Left lung (tissue), 10 donors: Measurements from ENCODE around the gene SFRP4. TPM values are rescaled to one million over a fixed set of nuclear protein-coding genes. Genes with fewer than 3 reads are reported as not detected.

Experiments
- ATAC-seq: fragments of 200-7000 bp; cut with Tn5 transposase; one replicate; pipeline ENCODE4 v1.9.1; 2020; ENCODE audit warnings: moderate library complexity
- DNase-seq, 4 donors: peaks; one replicate each; pipeline ENCODE4 v3.0.0-alpha.2; 2013 to 2020
- H3K27ac ChIP-seq, 2 donors: fragments of 200-600 bp; sonication (generic) in 1 of 2; one replicate each; pipeline versions ENCODE4 v1.5.0 to v1.8.0; 2020 to 2021
- H3K27me3 ChIP-seq, 2 donors: fragments of 200-600 bp; sonication (generic) in 1 of 2; one replicate each; pipeline versions ENCODE4 v1.5.0 to v1.8.0; 2020 to 2021
- H3K36me3 ChIP-seq, 2 donors: fragments of 200-600 bp; sonication (generic) in 1 of 2; one replicate each; pipeline versions ENCODE4 v1.5.0 to v1.8.0; 2020 to 2021
- H3K4me1 ChIP-seq, 2 donors: fragments of 200-600 bp; one replicate each; pipeline ENCODE4 v1.8.0; 2021
- H3K4me3 ChIP-seq, 2 donors: fragments of 200-600 bp; sonication (generic) in 1 of 2; one replicate each; pipeline versions ENCODE4 v1.5.0 to v1.8.0; 2020 to 2021; ENCODE audit warnings: mild to moderate bottlenecking in 1 of 2
- H3K9me3 ChIP-seq, 2 donors: fragments of 200-600 bp; sonication (generic) in 1 of 2; one replicate each; pipeline versions ENCODE4 v1.5.0 to v1.8.0; 2020 to 2021
- intact Hi-C, 2 donors: fragments of 100-400 bp; cut with DNase I; formaldehyde crosslinking; loops; one replicate each; pipeline versions ENCODE4 v1.11.2 to v1.14.2; 2022
- polyA plus RNA-seq, 6 donors: library from polyadenylated mRNA; unstranded; fragments of 120-200 nt; gene quantifications; one replicate each; pipeline ENCODE4 v1.2.1, GENCODE V29; 2013; ENCODE audit not compliant: insufficient read length in 6 of 6
- total RNA-seq, 2 donors: library from RNA; stranded (reverse); fragmentation: NEBNext Ultra II Directional; extraction: Animal tissue kit (Norgen Biotek cat#: 25700); gene quantifications; one replicate each; pipeline ENCODE4 v1.2.1, GENCODE V29; 2021
- TF ChIP-seq, protein P1 (sequence below), 2 donors: fragments of 200-600 bp; sonication (generic) in 1 of 2; IDR thresholded peaks; one replicate each; pipeline versions ENCODE4 v1.5.0 to v1.8.0; 2021; ENCODE audit warnings: antibody characterized with exemption in 2 of 2
- donor health status: DM: no; HTN: yes; CAD: no.
- donor health status: DM: no; HTN: no; CAD: no.

The SFRP4 gene
- total and polyA plus RNA-seq, 8 donors, result 0.43 to 37.3 (median 1.4) TPM

DNA sequence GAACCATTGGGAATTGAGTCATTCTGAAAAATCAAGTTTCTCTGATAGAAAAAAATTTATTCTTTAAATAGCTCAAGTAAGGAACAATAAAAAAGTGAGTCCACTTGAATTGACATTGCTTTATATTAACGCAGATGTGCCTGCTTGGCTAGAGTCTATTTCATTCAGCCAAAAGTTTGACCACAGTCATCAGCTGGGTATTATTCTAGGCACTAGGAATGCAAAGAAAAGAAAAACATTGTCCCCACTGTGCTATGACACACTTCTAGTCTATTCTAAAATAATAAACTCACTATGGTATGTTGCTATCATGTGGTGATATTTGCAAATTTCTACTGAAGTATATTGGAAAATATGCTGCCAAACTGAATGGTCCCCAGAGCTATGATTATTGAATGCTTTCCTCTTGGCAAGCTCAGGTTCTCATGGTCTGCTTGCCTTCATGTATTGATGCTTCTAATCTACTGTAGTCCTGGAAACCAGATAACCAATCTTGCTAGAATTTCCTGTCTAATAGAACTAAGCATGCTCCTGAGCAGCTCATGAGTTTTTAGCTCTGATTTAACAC is 8.3 kb downstream of the SFRP4 start:
- no peak overlapping the region for H3K4me3 ChIP-seq
- H3K9me3 ChIP-seq, result no peaks in the 10 kb centered on the region
- H3K27ac ChIP-seq, result no peak overlapping the region
- intact Hi-C loops, result no loop called here
- no peak for ATAC-seq
- no peak for DNase-seq
- H3K27me3 ChIP-seq, result no peaks in the 10 kb centered on the region
- H3K4me1 ChIP-seq, result no peaks in the 10 kb centered on the region
- TF ChIP-seq, protein P1, sequence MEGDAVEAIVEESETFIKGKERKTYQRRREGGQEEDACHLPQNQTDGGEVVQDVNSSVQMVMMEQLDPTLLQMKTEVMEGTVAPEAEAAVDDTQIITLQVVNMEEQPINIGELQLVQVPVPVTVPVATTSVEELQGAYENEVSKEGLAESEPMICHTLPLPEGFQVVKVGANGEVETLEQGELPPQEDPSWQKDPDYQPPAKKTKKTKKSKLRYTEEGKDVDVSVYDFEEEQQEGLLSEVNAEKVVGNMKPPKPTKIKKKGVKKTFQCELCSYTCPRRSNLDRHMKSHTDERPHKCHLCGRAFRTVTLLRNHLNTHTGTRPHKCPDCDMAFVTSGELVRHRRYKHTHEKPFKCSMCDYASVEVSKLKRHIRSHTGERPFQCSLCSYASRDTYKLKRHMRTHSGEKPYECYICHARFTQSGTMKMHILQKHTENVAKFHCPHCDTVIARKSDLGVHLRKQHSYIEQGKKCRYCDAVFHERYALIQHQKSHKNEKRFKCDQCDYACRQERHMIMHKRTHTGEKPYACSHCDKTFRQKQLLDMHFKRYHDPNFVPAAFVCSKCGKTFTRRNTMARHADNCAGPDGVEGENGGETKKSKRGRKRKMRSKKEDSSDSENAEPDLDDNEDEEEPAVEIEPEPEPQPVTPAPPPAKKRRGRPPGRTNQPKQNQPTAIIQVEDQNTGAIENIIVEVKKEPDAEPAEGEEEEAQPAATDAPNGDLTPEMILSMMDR (IDR thresholded peaks at IDR 0.05), result no peak
- no peaks in the 10 kb centered on the region for H3K36me3 ChIP-seq

GRCh38 chr7:37901890-37902524 is 14.6 kb downstream of the SFRP4 start:
- DNase-seq (no peak), ATAC-seq (peak; percentile 53)
- intact Hi-C loops, result no loop called here
- Histone ChIP-seq H3K4me1 (no peaks in the 10 kb centered on the region), H3K9me3 (no peaks in the 10 kb centered on the region), H3K27ac (no peak overlapping the region), H3K36me3 (peaks cover 0 to 3% of the 10 kb centered on the region in 2 donors), H3K4me3 (no peak overlapping the region), H3K27me3 (no peaks in the 10 kb centered on the region)
- TF ChIP-seq, protein P1 (IDR thresholded peaks at IDR 0.05), result no peak

GRCh38 chr7:37901236-37901827 is 15.3 kb downstream of the SFRP4 start:
- ATAC-seq (peak; percentile 88), DNase-seq (peak in 2 of 4 donors; percentile 36 to 50)
- intact Hi-C loops, result no loop called here
- H3K36me3 ChIP-seq, result peaks cover 0 to 3% of the 10 kb centered on the region in 2 donors
- no peak overlapping the region for H3K4me3 ChIP-seq
- no peaks in the 10 kb centered on the region for H3K9me3 ChIP-seq
- TF ChIP-seq, protein P1 (IDR thresholded peaks at IDR 0.05), result peak; percentile 19 to 41
- H3K27me3 ChIP-seq, result no peaks in the 10 kb centered on the region
- no peaks in the 10 kb centered on the region for H3K4me1 ChIP-seq
- H3K27ac ChIP-seq, result no peak overlapping the region

DNA sequence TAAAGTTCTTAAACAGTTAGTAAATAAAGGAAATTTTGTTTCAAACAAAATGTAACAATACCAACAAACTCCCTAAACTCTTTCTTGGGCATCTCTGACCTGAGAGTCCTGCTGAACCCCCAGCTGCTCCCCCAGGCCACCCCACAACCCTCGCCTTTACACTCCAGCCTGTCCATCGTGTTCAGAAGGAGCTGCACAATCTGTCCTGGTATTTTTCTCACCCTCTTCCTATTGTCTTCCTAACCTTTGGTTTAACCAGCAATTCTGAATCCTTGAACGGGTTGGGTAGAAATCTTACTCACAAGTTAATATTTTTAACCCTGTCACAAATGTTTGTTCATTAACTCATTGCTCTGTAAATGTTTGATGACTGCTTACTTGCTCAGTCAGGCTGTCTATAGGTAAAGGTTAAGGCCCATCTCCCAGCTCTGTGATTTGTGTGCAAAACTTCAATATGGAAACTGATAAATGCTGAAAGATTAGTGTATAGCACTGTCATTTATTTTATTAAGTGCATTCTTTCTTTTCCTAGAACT is 16.8 kb downstream of the SFRP4 start:
- H3K4me1 ChIP-seq, result no peaks in the 10 kb centered on the region
- H3K27ac ChIP-seq, result no peak overlapping the region
- H3K36me3 ChIP-seq, result peaks cover 0 to 3% of the 10 kb centered on the region in 2 donors
- no peak overlapping the region for H3K4me3 ChIP-seq
- no peaks in the 10 kb centered on the region for H3K9me3 ChIP-seq
- no peaks in the 10 kb centered on the region for H3K27me3 ChIP-seq
- intact Hi-C loops, result no loop called here
- ATAC-seq (no peak), DNase-seq (no peak)
- TF ChIP-seq, protein P1 (IDR thresholded peaks at IDR 0.05), result no peak

DNA sequence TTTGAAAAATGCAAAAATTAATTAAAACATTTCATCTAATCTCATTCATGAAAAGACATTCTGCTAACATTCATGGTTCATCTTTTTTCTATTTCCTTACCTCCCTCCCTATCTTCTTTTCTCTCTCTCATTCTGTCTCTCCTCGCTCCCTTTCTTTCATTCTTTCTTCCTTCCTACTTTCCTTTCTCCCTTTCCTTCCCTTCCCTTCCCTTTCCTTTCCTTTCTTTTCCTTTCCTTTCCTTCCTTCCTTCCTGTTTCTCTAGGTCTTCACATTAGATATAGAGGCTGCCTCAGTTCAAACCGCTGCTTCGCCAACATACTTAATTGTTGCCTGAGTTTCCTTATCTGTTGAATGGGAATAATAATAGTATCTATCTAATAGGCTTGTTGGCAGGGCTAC is 21.9 kb downstream of the SFRP4 start:
- Histone ChIP-seq H3K27me3 (no peaks in the 10 kb centered on the region), H3K36me3 (peaks cover 0 to 3% of the 10 kb centered on the region in 2 donors), H3K4me1 (no peaks in the 10 kb centered on the region), H3K4me3 (no peak overlapping the region), H3K9me3 (no peaks in the 10 kb centered on the region), H3K27ac (no peak overlapping the region)
- TF ChIP-seq, protein P1 (IDR thresholded peaks at IDR 0.05), result no peak
- intact Hi-C loops, result no loop called here
- no peak for ATAC-seq
- DNase-seq, result no peak
